Measurements from ENCODE around the gene WWTR1. TPM values are rescaled to one million over a fixed set of nuclear protein-coding genes. Genes with fewer than 3 reads are reported as not detected.

WWTR1 gene
- total RNA-seq, 1 experiment from 2014 or later: 73.5 TPM

GRCh38 chr3:149489060-149489690 is 168.7 kb downstream of the WWTR1 start:
- no peak for DNase-seq
- H3K27me3 ChIP-seq (ENCODE audit: insufficient read depth, low read depth): no peaks in the 10 kb centered on the region
- no peaks in the 10 kb centered on the region for H3K9me2 ChIP-seq (ENCODE audit: insufficient read depth)
- CTCF ChIA-PET: no interaction called here
- POLR2A ChIA-PET (ENCODE audit: unreplicated experiment): no interaction called here
- no peak overlapping the region for H3K4me2 ChIP-seq
- no TSS peak for BruUV-seq (replicated peaks)
- H3K9me3 ChIP-seq (ENCODE audit: insufficient read depth, low read depth): no peaks in the 10 kb centered on the region
- no peak overlapping the region for H3K4me3 ChIP-seq
- no peaks in the 10 kb centered on the region for H3K4me1 ChIP-seq (replicated peaks; ENCODE audit: insufficient read depth)
- H2AFZ ChIP-seq: no peak overlapping the region
- no peak overlapping the region for H3K27ac ChIP-seq
- intact Hi-C loops (cut with micrococcal nuclease; ENCODE audit: unreplicated experiment): loop anchor here (2.0 to 5.0 kb wide), 2 partner anchors 216 to 532 kb away; no protein-coding TSS in a partner anchor
- no peaks in the 10 kb centered on the region; the same call in 1 of the 2 replicates for H3F3A ChIP-seq (ENCODE audit: insufficient read depth, low read depth)
- no peaks in the 10 kb centered on the region for H3K36me3 ChIP-seq (ENCODE audit: low read depth)
- H3K79me2 ChIP-seq (ENCODE audit: low read depth): no peaks in the 10 kb centered on the region
- no peak for TF ChIP-seq EZH2 (IDR thresholded peaks at IDR 0.05; ENCODE audit: low read depth)
- peak; percentile 62 for TF ChIP-seq CTCF (conservative IDR thresholded peaks at IDR 0.05)
- no peaks in the 10 kb centered on the region for H4K20me1 ChIP-seq (ENCODE audit: insufficient read depth)

- Histone ChIP-seq H2AFZ (no peak overlapping the region), H4K20me1 (ENCODE audit: insufficient read depth) (no peaks in the 10 kb centered on the region), H3K9me2 (ENCODE audit: insufficient read depth) (no peaks in the 10 kb centered on the region), H3K9me3 (ENCODE audit: insufficient read depth, low read depth) (no peaks in the 10 kb centered on the region), H3K27me3 (ENCODE audit: insufficient read depth, low read depth) (no peaks in the 10 kb centered on the region), H3F3A (ENCODE audit: insufficient read depth, low read depth) (no peaks in the 10 kb centered on the region; the same call in 1 of the 2 replicates), H3K36me3 (ENCODE audit: low read depth) (no peaks in the 10 kb centered on the region), H3K4me1 (replicated peaks; ENCODE audit: insufficient read depth) (no peaks in the 10 kb centered on the region), H3K4me2 (no peak overlapping the region), H3K27ac (no peak overlapping the region), H3K4me3 (no peak overlapping the region), H3K79me2 (ENCODE audit: low read depth) (no peaks in the 10 kb centered on the region)
- CTCF ChIA-PET: interaction anchor here (0.6 to 0.9 kb wide), 2 partner anchors 135 to 157 kb away, joined by 3 to 4 read pairs; no protein-coding TSS in a partner anchor
- no TSS peak for BruUV-seq (replicated peaks)
- intact Hi-C loops (cut with micrococcal nuclease; ENCODE audit: unreplicated experiment): loop anchor here (2.0 to 5.0 kb wide), 2 partner anchors 215 to 530 kb away; no protein-coding TSS in a partner anchor
- no peak for TF ChIP-seq EZH2 (IDR thresholded peaks at IDR 0.05; ENCODE audit: low read depth)
- TF ChIP-seq CTCF (conservative IDR thresholded peaks at IDR 0.05): no peak; the same call in none of the 2 replicates
- no peak for DNase-seq
- POLR2A ChIA-PET (ENCODE audit: unreplicated experiment): interaction anchor here (0.6 kb wide), 1 partner anchor 1111 kb away, joined by 7 read pairs; no protein-coding TSS in a partner anchor
Observed at GRCh38 chr3:149487598-149488197, 170.1 kb downstream of the WWTR1 start.

GRCh38 chr3:149486726-149487125 is 171.1 kb downstream of the WWTR1 start:
- ChIA-PET CTCF (interaction anchor here (0.6 kb wide), 1 partner anchor 706 kb away, joined by 12 read pairs; no protein-coding TSS in a partner anchor), POLR2A (ENCODE audit: unreplicated experiment) (no interaction called here)
- peak in 1 of 2 experiments; percentile 40 for DNase-seq
- Histone ChIP-seq H3K4me2 (no peak overlapping the region), H4K20me1 (ENCODE audit: insufficient read depth) (no peaks in the 10 kb centered on the region), H3F3A (ENCODE audit: insufficient read depth, low read depth) (no peaks in the 10 kb centered on the region; the same call in 1 of the 2 replicates), H3K36me3 (ENCODE audit: low read depth) (no peaks in the 10 kb centered on the region), H3K4me1 (replicated peaks; ENCODE audit: insufficient read depth) (no peaks in the 10 kb centered on the region), H2AFZ (no peak overlapping the region), H3K79me2 (ENCODE audit: low read depth) (no peaks in the 10 kb centered on the region), H3K27me3 (ENCODE audit: insufficient read depth, low read depth) (no peaks in the 10 kb centered on the region), H3K4me3 (no peak overlapping the region), H3K27ac (no peak overlapping the region), H3K9me3 (ENCODE audit: insufficient read depth, low read depth) (no peaks in the 10 kb centered on the region), H3K9me2 (ENCODE audit: insufficient read depth) (no peaks in the 10 kb centered on the region)
- no TSS peak for BruUV-seq (replicated peaks)
- no peak for TF ChIP-seq EZH2 (IDR thresholded peaks at IDR 0.05; ENCODE audit: low read depth)
- intact Hi-C loops (cut with micrococcal nuclease; ENCODE audit: unreplicated experiment): loop anchor here (5.0 kb wide), 1 partner anchor 529 kb away; no protein-coding TSS in a partner anchor
